A549 (cell line): ENCODE data around the gene VDR. TPM values are rescaled to one million over a fixed set of nuclear protein-coding genes. Genes with fewer than 3 reads are reported as not detected.

ENCODE experiments used
- ATAC-seq, 2 experiments: fragments of 200-7000 bp in 1 of 2; fragments of >200 bp in 1 of 2; cut with Nextera tagmentation in 1 of 2; cut with Tn5 transposase in 1 of 2; 3 replicates each; pipeline versions ENCODE4 v1.8.0 to v1.9.1; 2018 to 2020; ENCODE audit warnings: mild to moderate bottlenecking in 1 of 2, moderate library complexity in 1 of 2
- CTCF ChIA-PET: fragments of 300-600 bp; sonication (Branson Sonifier 250); formaldehyde crosslinking; extraction: SDS; loops from one replicate; lab custom pipeline; 2021; ENCODE audit warnings: antibody characterized with exemption, inconsistent platforms; lab: Yijun Ruan, JAX
- POLR2A ChIA-PET: fragments of 350-600 bp; formaldehyde crosslinking; extraction: SDS; loops from one replicate; lab custom pipeline; 2021; ENCODE audit warnings: antibody characterized with exemption, inconsistent platforms; lab: Yijun Ruan, JAX
- DNase-seq, 2 experiments: peaks; one replicate each; pipeline versions ENCODE4 v3.0.0 to v3.0.0-alpha.2; 2011 to 2016; ENCODE audit warnings: low read depth in 1 of 2, low spot score in 1 of 2
- FAIRE-seq: peaks from 2 replicates; lab custom pipeline; 2011; peaks lifted over from hg19 to GRCh38; lab: Jason Lieb, UNC
- H3K27ac ChIP-seq, 2 experiments: fragments of >200 bp; sonication (Bioruptor Twin); formaldehyde crosslinking; 3 replicates each; pipeline ENCODE4 v1.5.1; 2016 to 2017
- H3K4me1 ChIP-seq: fragments of >200 bp; sonication (Bioruptor Twin); formaldehyde crosslinking; 3 replicates; pipeline ENCODE4 v1.6.1; 2016
- H3K4me2 ChIP-seq: fragments of >200 bp; sonication (Bioruptor Twin); formaldehyde crosslinking; 3 replicates; pipeline ENCODE4 v1.6.1; 2016
- H3K4me3 ChIP-seq: fragments of >200 bp; sonication (Bioruptor Twin); formaldehyde crosslinking; 3 replicates; pipeline ENCODE4 v1.5.1; 2016
- H3K9me3 ChIP-seq: fragments of >200 bp; sonication (Bioruptor Twin); formaldehyde crosslinking; 3 replicates; pipeline ENCODE4 v1.6.1; 2016
- FOSB ChIP-seq: fragments of 250-450 bp; sonication (Bioruptor Pico); IDR thresholded peaks from 2 replicates; pipeline ENCODE4 v1.5.0; 2020; ENCODE audit warnings: mild to moderate bottlenecking, moderate library complexity
- FOXS1 ChIP-seq: fragments of 250-450 bp; sonication (Bioruptor Pico); IDR thresholded peaks from 2 replicates; pipeline ENCODE4 v1.5.0; 2020; ENCODE audit warnings: mild to moderate bottlenecking, moderate library complexity
- HOXB5 ChIP-seq: fragments of 250-450 bp; sonication (Bioruptor Pico); IDR thresholded peaks from 2 replicates; pipeline ENCODE4 v1.5.0; 2020; ENCODE audit warnings: mild to moderate bottlenecking, moderate library complexity
- JUNB ChIP-seq: fragments of >200 bp; sonication (Bioruptor Twin); formaldehyde crosslinking; IDR thresholded peaks from 2 replicates; pipeline ENCODE4 v1.6.1; 2016
- MAFK ChIP-seq: fragments of 450-650 bp; IDR thresholded peaks from 2 replicates; pipeline ENCODE4 v1.6.1; 2014; ENCODE audit not compliant: partially characterized antibody
- NFE2L2 ChIP-seq: fragments of 150-350 bp; conservative IDR thresholded peaks from 2 replicates; pipeline ENCODE4 v1.6.1; 2014; ENCODE audit warnings: low read length
- NPAS2 ChIP-seq: fragments of 250-450 bp; sonication (Bioruptor Pico); IDR thresholded peaks from 2 replicates; pipeline ENCODE4 v1.8.0; 2022; ENCODE audit warnings: mild to moderate bottlenecking, moderate library complexity, borderline replicate concordance
- NR3C1 ChIP-seq: fragments of >200 bp; sonication (Bioruptor Twin); formaldehyde crosslinking; IDR thresholded peaks from 3 replicates; pipeline ENCODE4 v1.6.1; 2017
- PHF8 ChIP-seq: fragments of 200-600 bp; sonication (generic); IDR thresholded peaks from 2 replicates; pipeline ENCODE4 v1.6.1; 2016; ENCODE audit warnings: low read depth, mild to moderate bottlenecking, antibody characterized with exemption, moderate library complexity, borderline replicate concordance
- RCOR1 ChIP-seq: fragments of 150-350 bp; IDR thresholded peaks from 2 replicates; pipeline ENCODE4 v1.6.1; 2014; ENCODE audit warnings: antibody characterized with exemption, low read length, low read depth
- TP53 ChIP-seq: fragments of 250-450 bp; sonication (Bioruptor Pico); IDR thresholded peaks from 2 replicates; pipeline ENCODE4 v1.5.0; 2021; ENCODE audit warnings: mild to moderate bottlenecking, moderate library complexity
- ZC3H11A ChIP-seq: fragments of 450-650 bp; IDR thresholded peaks from 2 replicates; pipeline ENCODE4 v1.6.1; 2014; ENCODE audit warnings: antibody characterized with exemption, mild to moderate bottlenecking
- ZFP36 ChIP-seq: fragments of 450-650 bp; IDR thresholded peaks from 2 replicates; pipeline ENCODE4 v1.6.1; 2014; ENCODE audit warnings: borderline replicate concordance; ENCODE audit not compliant: partially characterized antibody
- ZNF302 ChIP-seq: fragments of 250-450 bp; sonication (Bioruptor Pico); IDR thresholded peaks from 2 replicates; pipeline ENCODE4 v1.9.0; 2021; ENCODE audit warnings: inconsistent platforms, mild to moderate bottlenecking, moderate library complexity
- WGBS: methylation state at CpG from one replicate; pipeline ENCODE4 v1.1.6; 2017; ENCODE audit errors: missing lambda C conversion rate; 5-methylcytosine and 5-hydroxymethylcytosine counted together
- polyA plus RNA-seq, 4 experiments: library from polyadenylated mRNA; depleted of rRNA in 3 of 4; stranded (reverse); fragments of >200 nt; fragmentation: RNase III in 1 of 4; extraction: RNeasy Plus Mini Kit Qiagen cat#74134 plus additional on column Dnase treatment in 1 of 4; gene quantifications; 2 replicates in 3 of 4; 3 replicates in 1 of 4; pipeline ENCODE4 v1.2.3, GENCODE V29; 2011 to 2017
- TF ChIP-seq, protein P1 (sequence below): IDR thresholded peaks from 2 replicates; pipeline ENCODE4 v1.6.1; 2012
- TF ChIP-seq, protein P2 (sequence below): fragments of 250-450 bp; sonication (Bioruptor Pico); IDR thresholded peaks from 2 replicates; pipeline ENCODE4 v1.5.0; 2020; ENCODE audit warnings: low read depth, mild to moderate bottlenecking, moderate library complexity
- TF ChIP-seq, protein P3 (sequence below): fragments of 150-350 bp; IDR thresholded peaks from 2 replicates; pipeline ENCODE4 v1.6.1; 2014; ENCODE audit warnings: low read depth, mild to moderate bottlenecking, low read length
- TF ChIP-seq, protein P4 (sequence below): IDR thresholded peaks from 2 replicates; pipeline ENCODE4 v1.6.1; 2012
- TF ChIP-seq, protein P5 (sequence below): IDR thresholded peaks from 2 replicates; pipeline ENCODE4 v1.6.1; 2012; ENCODE audit warnings: low read depth, borderline replicate concordance
- TF ChIP-seq, protein P6 (sequence below): fragments of >200 bp; sonication (Bioruptor Twin); formaldehyde crosslinking; IDR thresholded peaks from 3 replicates; pipeline ENCODE4 v1.6.1; 2016
- TF ChIP-seq, protein P7 (sequence below): fragments of >200 bp; sonication (Bioruptor Twin); formaldehyde crosslinking; IDR thresholded peaks from 2 replicates; pipeline ENCODE4 v1.6.1; 2016
- TF ChIP-seq, protein P8 (sequence below): fragments of 450-650 bp; IDR thresholded peaks from 2 replicates; pipeline ENCODE4 v1.6.1; 2014; ENCODE audit warnings: antibody characterized with exemption

VDR gene
- polyA plus RNA-seq, 2 of the 4 experiments (the other 2 are of a cell fraction), result 1.9 to 2.1 TPM

DNA sequence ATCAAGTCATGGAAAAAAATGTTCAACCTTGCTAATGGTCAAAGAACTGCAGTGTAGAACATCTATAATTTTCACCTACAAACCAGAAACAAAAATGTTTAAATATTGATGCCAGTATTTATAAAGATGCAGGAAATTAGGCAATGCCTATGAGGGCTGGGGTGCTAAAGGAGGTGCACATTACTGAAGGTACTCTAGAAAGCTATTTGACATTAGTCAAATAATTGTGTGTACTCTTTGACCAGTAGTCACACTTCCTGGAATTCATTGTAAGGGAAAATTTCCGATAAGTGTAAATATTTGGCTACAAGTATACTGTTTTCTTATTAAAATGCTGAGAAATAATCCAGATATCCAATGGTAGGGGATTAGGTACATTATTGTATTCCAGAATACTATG, 48.7 kb downstream of the VDR start:
- FAIRE-seq, result no peak
- ChIA-PET CTCF (interaction anchor here (0.9 to 2.7 kb wide), 6 partner anchors 14 to 141 kb away, joined by 3 to 16 read pairs (median 3); no protein-coding TSS in a partner anchor), POLR2A (no interaction called here)
- Histone ChIP-seq H3K27ac (no peak overlapping the region), H3K4me3 (no peak overlapping the region), H3K4me1 (peaks cover under 1% of the 10 kb centered on the region; the same call in 1 of the 3 replicates), H3K9me3 (no peaks in the 10 kb centered on the region), H3K4me2 (no peak overlapping the region)
- no peak for DNase-seq
- TF ChIP-seq, protein P1, sequence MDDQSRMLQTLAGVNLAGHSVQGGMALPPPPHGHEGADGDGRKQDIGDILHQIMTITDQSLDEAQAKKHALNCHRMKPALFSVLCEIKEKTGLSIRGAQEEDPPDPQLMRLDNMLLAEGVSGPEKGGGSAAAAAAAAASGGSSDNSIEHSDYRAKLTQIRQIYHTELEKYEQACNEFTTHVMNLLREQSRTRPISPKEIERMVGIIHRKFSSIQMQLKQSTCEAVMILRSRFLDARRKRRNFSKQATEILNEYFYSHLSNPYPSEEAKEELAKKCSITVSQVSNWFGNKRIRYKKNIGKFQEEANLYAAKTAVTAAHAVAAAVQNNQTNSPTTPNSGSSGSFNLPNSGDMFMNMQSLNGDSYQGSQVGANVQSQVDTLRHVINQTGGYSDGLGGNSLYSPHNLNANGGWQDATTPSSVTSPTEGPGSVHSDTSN, result no peak
- ATAC-seq, result no peak
- 77% methylated on average over 1 of the region's 1 CpG for WGBS

DNA sequence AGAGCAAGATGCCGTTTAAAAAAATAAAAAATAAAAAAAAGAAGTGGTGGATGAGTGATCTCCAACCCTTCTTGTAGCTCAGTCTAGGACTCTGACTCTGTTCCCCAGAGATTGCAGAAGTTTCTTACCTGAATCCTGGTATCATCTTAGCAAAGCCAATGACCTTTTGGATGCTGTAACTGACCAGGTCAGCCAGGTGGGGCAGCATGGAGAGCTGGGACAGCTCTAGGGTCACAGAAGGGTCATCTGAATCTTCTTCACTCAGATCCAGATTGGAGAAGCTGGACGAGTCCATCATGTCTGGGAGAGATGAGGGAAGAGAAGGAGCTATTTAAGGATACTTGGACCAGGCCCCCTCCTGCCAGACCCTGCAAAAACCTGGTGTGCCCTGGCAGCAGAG, 49.3 kb downstream of the VDR start:
- 56% methylated on average over 2 of the region's 2 CpGs for WGBS
- Histone ChIP-seq H3K4me1 (peaks cover 7% of the 10 kb centered on the region; the same call in 2 of the 3 replicates), H3K4me2 (no peak overlapping the region), H3K4me3 (no peak overlapping the region), H3K27ac (no peak overlapping the region), H3K9me3 (no peaks in the 10 kb centered on the region)
- ATAC-seq, result peak; percentile 34 to 38; a peak in 2 of 6 replicates
- TF ChIP-seq, protein P2, sequence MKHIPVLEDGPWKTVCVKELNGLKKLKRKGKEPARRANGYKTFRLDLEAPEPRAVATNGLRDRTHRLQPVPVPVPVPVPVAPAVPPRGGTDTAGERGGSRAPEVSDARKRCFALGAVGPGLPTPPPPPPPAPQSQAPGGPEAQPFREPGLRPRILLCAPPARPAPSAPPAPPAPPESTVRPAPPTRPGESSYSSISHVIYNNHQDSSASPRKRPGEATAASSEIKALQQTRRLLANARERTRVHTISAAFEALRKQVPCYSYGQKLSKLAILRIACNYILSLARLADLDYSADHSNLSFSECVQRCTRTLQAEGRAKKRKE (CRISPR knock-in tag), result no peak
- no peak for TF ChIP-seq NPAS2 (CRISPR knock-in tag)
- TF ChIP-seq JUNB, result no peak
- no peak for FAIRE-seq
- ChIA-PET POLR2A (no interaction called here), CTCF (interaction anchor here (0.6 to 2.7 kb wide), 9 partner anchors 14 to 763 kb away, joined by 3 to 16 read pairs (median 3); no protein-coding TSS in a partner anchor)
- no peak for DNase-seq

DNA sequence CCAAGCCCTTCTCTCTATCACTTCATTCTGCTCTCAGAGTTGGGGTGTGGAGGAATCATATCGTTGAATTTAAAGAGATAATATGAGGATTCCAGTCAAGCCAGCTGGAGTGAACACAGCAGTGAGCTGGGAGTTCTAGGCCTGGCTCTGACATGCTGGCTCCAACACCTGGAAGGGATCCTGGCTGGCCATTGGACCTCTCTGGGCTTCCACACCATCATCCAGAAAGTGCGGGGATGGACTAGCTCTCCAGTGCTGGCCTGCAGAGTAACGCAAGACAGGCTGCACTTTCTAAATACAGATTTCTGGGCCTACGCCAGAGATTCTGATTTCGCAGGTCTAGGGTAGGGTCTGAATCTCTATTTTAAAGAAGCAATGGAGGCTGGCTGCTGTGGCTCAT, 50.3 kb downstream of the VDR start:
- DNase-seq, result no peak
- no peaks in the 10 kb centered on the region for H3K9me3 ChIP-seq
- H3K4me2 ChIP-seq, result no peak overlapping the region
- H3K4me1 ChIP-seq, result peaks cover 11% of the 10 kb centered on the region; the same call in 2 of the 3 replicates
- H3K4me3 ChIP-seq, result no peak overlapping the region
- POLR2A ChIA-PET, result no interaction called here
- TF ChIP-seq, protein P3, sequence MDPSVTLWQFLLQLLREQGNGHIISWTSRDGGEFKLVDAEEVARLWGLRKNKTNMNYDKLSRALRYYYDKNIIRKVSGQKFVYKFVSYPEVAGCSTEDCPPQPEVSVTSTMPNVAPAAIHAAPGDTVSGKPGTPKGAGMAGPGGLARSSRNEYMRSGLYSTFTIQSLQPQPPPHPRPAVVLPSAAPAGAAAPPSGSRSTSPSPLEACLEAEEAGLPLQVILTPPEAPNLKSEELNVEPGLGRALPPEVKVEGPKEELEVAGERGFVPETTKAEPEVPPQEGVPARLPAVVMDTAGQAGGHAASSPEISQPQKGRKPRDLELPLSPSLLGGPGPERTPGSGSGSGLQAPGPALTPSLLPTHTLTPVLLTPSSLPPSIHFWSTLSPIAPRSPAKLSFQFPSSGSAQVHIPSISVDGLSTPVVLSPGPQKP, result no peak
- TF ChIP-seq HOXB5 (no peak), FOXS1 (CRISPR knock-in tag) (no peak), ZNF302 (CRISPR knock-in tag) (no peak)
- TF ChIP-seq, all 56 proteins: peak for 0
- WGBS, result 88% methylated on average over 5 of the region's 5 CpGs
- no peak overlapping the region for H3K27ac ChIP-seq
- FAIRE-seq, result no peak
- ATAC-seq, result no peak
- CTCF ChIA-PET, result interaction anchor here (1.0 to 31.0 kb wide), 3 partner anchors 12 to 112 kb away, joined by 4 to 1532 read pairs (median 4); partner anchors contain the start of genes HDAC7 and SLC48A1

DNA sequence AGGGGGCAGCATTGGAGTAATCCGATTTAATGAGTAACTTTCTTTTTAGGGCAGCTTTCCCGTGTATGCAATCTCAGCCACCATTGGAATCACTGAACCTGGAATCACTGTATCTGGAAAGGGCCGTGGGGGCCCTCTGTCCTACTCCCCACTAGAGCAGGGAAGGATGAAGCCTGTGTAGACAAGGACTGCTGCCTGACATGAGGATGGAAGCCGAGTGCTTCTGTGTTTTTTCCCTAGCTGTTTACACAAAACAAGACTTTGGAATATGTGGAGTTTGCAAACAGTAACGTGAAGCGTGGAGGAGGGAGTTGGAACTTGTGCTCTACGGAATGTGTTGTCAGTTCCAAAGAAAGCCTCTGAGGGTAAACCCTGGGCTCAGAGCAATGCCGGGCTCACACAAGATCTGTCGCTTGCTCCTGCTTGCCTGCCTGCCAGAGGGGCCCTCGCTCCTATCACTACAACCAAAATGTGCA, 52.7 kb downstream of the VDR start:
- WGBS, result 57% methylated on average over 10 of the region's 10 CpGs
- POLR2A ChIA-PET, result no interaction called here
- Histone ChIP-seq H3K4me3 (no peak overlapping the region), H3K4me2 (no peak overlapping the region), H3K27ac (no peak overlapping the region), H3K9me3 (no peaks in the 10 kb centered on the region), H3K4me1 (peaks cover 11% of the 10 kb centered on the region; the same call in 2 of the 3 replicates)
- ATAC-seq, result peak in 1 of 2 experiments; percentile 49; a peak in 3 of 6 replicates
- no peak for DNase-seq
- no peak for FAIRE-seq
- TF ChIP-seq NR3C1, result no peak
- TF ChIP-seq PHF8, result no peak
- TF ChIP-seq, protein P4, sequence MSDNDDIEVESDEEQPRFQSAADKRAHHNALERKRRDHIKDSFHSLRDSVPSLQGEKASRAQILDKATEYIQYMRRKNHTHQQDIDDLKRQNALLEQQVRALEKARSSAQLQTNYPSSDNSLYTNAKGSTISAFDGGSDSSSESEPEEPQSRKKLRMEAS, result no peak
- TF ChIP-seq, protein P5, sequence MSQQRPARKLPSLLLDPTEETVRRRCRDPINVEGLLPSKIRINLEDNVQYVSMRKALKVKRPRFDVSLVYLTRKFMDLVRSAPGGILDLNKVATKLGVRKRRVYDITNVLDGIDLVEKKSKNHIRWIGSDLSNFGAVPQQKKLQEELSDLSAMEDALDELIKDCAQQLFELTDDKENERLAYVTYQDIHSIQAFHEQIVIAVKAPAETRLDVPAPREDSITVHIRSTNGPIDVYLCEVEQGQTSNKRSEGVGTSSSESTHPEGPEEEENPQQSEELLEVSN, result no peak
- TF ChIP-seq, protein P6, sequence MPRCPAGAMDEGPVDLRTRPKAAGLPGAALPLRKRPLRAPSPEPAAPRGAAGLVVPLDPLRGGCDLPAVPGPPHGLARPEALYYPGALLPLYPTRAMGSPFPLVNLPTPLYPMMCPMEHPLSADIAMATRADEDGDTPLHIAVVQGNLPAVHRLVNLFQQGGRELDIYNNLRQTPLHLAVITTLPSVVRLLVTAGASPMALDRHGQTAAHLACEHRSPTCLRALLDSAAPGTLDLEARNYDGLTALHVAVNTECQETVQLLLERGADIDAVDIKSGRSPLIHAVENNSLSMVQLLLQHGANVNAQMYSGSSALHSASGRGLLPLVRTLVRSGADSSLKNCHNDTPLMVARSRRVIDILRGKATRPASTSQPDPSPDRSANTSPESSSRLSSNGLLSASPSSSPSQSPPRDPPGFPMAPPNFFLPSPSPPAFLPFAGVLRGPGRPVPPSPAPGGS, result no peak
- no peak for TF ChIP-seq TP53 (CRISPR knock-in tag)
- TF ChIP-seq, protein P7, sequence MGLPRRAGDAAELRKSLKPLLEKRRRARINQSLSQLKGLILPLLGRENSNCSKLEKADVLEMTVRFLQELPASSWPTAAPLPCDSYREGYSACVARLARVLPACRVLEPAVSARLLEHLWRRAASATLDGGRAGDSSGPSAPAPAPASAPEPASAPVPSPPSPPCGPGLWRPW, result no peak
- no peak for TF ChIP-seq ZFP36
- no peak for TF ChIP-seq FOSB (CRISPR knock-in tag)
- TF ChIP-seq, protein P8, sequence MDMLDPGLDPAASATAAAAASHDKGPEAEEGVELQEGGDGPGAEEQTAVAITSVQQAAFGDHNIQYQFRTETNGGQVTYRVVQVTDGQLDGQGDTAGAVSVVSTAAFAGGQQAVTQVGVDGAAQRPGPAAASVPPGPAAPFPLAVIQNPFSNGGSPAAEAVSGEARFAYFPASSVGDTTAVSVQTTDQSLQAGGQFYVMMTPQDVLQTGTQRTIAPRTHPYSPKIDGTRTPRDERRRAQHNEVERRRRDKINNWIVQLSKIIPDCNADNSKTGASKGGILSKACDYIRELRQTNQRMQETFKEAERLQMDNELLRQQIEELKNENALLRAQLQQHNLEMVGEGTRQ, result no peak
- TF ChIP-seq ZC3H11A, result no peak
- no peak for TF ChIP-seq RCOR1
- TF ChIP-seq MAFK, result no peak
- no peak for TF ChIP-seq NFE2L2
- TF ChIP-seq, all 56 proteins: peak for 0
- CTCF ChIA-PET, result interaction anchor here (0.9 to 31.0 kb wide), 3 partner anchors 15 to 138 kb away, joined by 3 to 1532 read pairs (median 118); partner anchors contain the start of genes HDAC7 and SLC48A1
